ENCODE results near the gene PODXL2.

Gene PODXL2

GRCh38 chr3:127625821-127626220 is 3.2 kb upstream of the PODXL2 start:
- Histone ChIP-seq H3K4me3 (ENCODE audit: low read length) (no peak overlapping the region), H3K27me3 (ENCODE audit: control insufficient read depth, insufficient read depth, low read length) (no peaks in the 10 kb centered on the region), H3K27ac (ENCODE audit: low read depth, low read length) (no peak overlapping the region), H3K4me1 (ENCODE audit: control insufficient read depth, insufficient read depth, low read length) (no peaks in the 10 kb centered on the region), H3K36me3 (ENCODE audit: control insufficient read depth, insufficient read depth, low read length) (peaks cover 11% of the 10 kb centered on the region), H3K9ac (ENCODE audit: low read length) (no peak overlapping the region)

GRCh38 chr3:127628426-127628787 is 578 bp upstream of the PODXL2 start:
- H3K4me1 ChIP-seq (ENCODE audit: control insufficient read depth, insufficient read depth, low read length): no peaks in the 10 kb centered on the region
- peaks cover 4% of the 10 kb centered on the region for H3K27me3 ChIP-seq (ENCODE audit: control insufficient read depth, insufficient read depth, low read length)
- no peak overlapping the region for H3K27ac ChIP-seq (ENCODE audit: low read depth, low read length)
- no peak overlapping the region for H3K9ac ChIP-seq (ENCODE audit: low read length)
- H3K4me3 ChIP-seq (ENCODE audit: low read length): no peak overlapping the region
- no peaks in the 10 kb centered on the region for H3K36me3 ChIP-seq (ENCODE audit: control insufficient read depth, insufficient read depth, low read length)

- Histone ChIP-seq H3K4me3 (ENCODE audit: low read length) (peak overlapping the region; percentile 67), H3K36me3 (ENCODE audit: control insufficient read depth, insufficient read depth, low read length) (no peaks in the 10 kb centered on the region), H3K4me1 (ENCODE audit: control insufficient read depth, insufficient read depth, low read length) (no peaks in the 10 kb centered on the region), H3K9ac (ENCODE audit: low read length) (no peak overlapping the region), H3K27me3 (ENCODE audit: control insufficient read depth, insufficient read depth, low read length) (peaks cover 4% of the 10 kb centered on the region), H3K27ac (ENCODE audit: low read depth, low read length) (no peak overlapping the region)
Measured at GRCh38 chr3:127629467-127630403, 750 bp downstream of the PODXL2 start.

DNA sequence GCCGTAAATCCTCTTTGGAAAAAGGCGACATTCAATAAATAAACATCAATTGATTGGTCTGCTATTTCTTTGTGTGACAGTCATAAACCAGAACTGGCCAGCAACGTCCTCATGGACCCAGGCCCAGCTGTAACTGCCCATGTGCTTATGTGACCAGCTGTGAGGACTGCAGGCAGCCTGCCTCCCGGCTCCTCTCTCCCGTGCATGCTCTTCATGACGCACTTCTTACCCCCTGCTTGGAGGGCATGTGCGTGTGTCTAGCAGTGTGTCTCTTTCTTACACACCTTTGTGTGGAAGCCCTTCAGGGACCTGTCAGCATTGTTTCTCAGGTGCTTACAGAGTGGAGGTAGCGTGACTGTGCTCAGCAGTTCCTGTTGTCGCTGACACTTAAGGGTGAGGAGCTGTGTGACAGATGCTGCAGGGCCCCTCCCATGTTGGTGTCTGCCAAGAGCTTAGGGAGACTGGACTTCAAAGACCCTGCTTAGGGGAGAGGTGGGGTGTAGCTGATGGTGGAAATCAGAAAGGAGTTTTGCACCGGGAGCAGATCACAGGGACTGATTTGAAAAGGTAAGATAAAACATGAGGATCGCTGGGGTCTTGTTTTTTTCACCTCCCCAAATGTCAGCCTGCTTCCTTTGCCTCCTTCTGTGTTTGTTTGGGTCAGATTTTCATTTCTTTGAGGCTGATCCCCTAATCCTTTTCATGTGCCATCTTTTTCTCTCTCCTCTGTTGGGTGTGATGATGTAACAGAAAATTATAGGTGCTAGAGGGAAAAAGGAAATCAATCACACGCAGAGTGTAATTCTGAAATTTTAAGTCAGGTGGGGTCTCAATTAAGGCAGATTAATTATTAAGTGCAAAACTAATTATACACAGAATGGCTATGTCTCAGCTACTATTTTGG is 2.1 kb downstream of the PODXL2 start:
- Histone ChIP-seq H3K4me3 (ENCODE audit: low read length) (no peak overlapping the region), H3K27me3 (ENCODE audit: control insufficient read depth, insufficient read depth, low read length) (peaks cover 4% of the 10 kb centered on the region), H3K36me3 (ENCODE audit: control insufficient read depth, insufficient read depth, low read length) (no peaks in the 10 kb centered on the region), H3K27ac (ENCODE audit: low read depth, low read length) (no peak overlapping the region), H3K4me1 (ENCODE audit: control insufficient read depth, insufficient read depth, low read length) (no peaks in the 10 kb centered on the region), H3K9ac (ENCODE audit: low read length) (no peak overlapping the region)

GRCh38 chr3:127632035-127632820 is 3.2 kb downstream of the PODXL2 start:
- H3K27me3 ChIP-seq (ENCODE audit: control insufficient read depth, insufficient read depth, low read length): peaks cover 4% of the 10 kb centered on the region
- no peak overlapping the region for H3K9ac ChIP-seq (ENCODE audit: low read length)
- no peak overlapping the region for H3K27ac ChIP-seq (ENCODE audit: low read depth, low read length)
- H3K4me1 ChIP-seq (ENCODE audit: control insufficient read depth, insufficient read depth, low read length): no peaks in the 10 kb centered on the region
- H3K4me3 ChIP-seq (ENCODE audit: low read length): no peak overlapping the region
- H3K36me3 ChIP-seq (ENCODE audit: control insufficient read depth, insufficient read depth, low read length): no peaks in the 10 kb centered on the region

DNA sequence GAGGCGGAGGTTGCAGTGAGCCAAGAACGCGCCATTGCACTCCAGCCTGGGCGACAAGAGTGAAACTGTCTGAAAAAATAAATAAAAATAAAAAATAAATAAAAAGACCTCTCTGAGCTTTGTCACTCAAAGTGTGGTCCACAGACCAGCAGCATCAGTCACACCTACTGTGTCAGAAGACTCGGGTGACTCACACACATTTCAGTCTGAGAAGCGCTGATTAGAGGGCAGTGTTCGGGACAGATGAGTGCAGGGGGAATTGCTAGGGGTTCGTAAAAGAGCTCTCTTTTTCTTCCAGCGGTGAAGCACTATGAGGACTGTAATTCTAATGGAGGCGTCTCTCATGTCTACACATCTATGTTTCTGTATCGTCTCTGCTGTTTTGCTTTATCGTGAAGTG is 5.7 kb downstream of the PODXL2 start:
- Histone ChIP-seq H3K36me3 (ENCODE audit: control insufficient read depth, insufficient read depth, low read length) (no peaks in the 10 kb centered on the region), H3K9ac (ENCODE audit: low read length) (no peak overlapping the region), H3K4me3 (ENCODE audit: low read length) (no peak overlapping the region), H3K27ac (ENCODE audit: low read depth, low read length) (no peak overlapping the region), H3K27me3 (ENCODE audit: control insufficient read depth, insufficient read depth, low read length) (peaks cover 4% of the 10 kb centered on the region), H3K4me1 (ENCODE audit: control insufficient read depth, insufficient read depth, low read length) (no peaks in the 10 kb centered on the region)

- Histone ChIP-seq H3K27me3 (ENCODE audit: control insufficient read depth, insufficient read depth, low read length) (no peaks in the 10 kb centered on the region), H3K9ac (ENCODE audit: low read length) (no peak overlapping the region), H3K27ac (ENCODE audit: low read depth, low read length) (no peak overlapping the region), H3K4me1 (ENCODE audit: control insufficient read depth, insufficient read depth, low read length) (no peaks in the 10 kb centered on the region), H3K4me3 (ENCODE audit: low read length) (no peak overlapping the region), H3K36me3 (ENCODE audit: control insufficient read depth, insufficient read depth, low read length) (no peaks in the 10 kb centered on the region)
Measured at GRCh38 chr3:127637546-127637945, 8.6 kb downstream of the PODXL2 start.

DNA sequence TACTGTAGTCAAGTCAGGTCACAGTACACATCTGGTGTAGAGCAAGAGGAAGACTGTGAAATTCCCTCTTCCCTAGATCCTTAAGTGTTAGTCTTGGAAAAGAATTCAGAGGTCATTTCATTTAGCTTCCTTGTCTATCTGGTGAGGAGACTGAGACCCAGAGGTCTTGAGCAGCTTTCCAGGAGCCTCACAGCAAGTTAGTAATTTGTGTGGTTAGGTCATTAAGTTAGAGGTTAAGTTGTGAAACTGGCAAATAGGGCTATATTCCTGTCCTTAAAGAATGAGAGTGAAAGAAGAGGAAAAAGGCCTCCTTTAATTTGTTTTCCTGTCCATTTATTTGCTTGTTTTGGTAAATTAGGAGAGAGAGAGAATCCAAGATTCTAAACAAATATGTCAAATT is 9.0 kb downstream of the PODXL2 start:
- no peak overlapping the region for H3K27ac ChIP-seq (ENCODE audit: low read depth, low read length)
- no peaks in the 10 kb centered on the region for H3K27me3 ChIP-seq (ENCODE audit: control insufficient read depth, insufficient read depth, low read length)
- no peaks in the 10 kb centered on the region for H3K36me3 ChIP-seq (ENCODE audit: control insufficient read depth, insufficient read depth, low read length)
- no peak overlapping the region for H3K4me3 ChIP-seq (ENCODE audit: low read length)
- H3K9ac ChIP-seq (ENCODE audit: low read length): no peak overlapping the region
- no peaks in the 10 kb centered on the region for H3K4me1 ChIP-seq (ENCODE audit: control insufficient read depth, insufficient read depth, low read length)

- no peak overlapping the region for H3K9ac ChIP-seq (ENCODE audit: low read length)
Measured at GRCh38 chr3:127639173-127640041, 10.4 kb downstream of the PODXL2 start.

DNA sequence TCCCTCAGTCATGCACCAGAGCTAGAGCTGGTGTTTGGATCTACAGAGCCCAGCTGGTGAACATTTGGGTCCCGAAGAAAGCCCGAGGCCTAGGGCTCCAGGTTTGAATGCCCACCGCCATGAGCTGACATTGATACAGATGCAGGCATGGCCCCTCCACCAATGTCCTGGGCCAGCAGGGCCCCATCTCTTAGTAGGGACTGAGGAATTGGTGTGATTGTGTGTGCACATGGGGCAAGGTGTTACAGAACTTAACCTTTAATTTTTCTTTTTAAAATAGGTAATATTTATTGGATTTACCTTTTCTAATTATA is 11.0 kb downstream of the PODXL2 start:
- no peak overlapping the region for H3K9ac ChIP-seq (ENCODE audit: low read length)
- no peak overlapping the region for H3K27ac ChIP-seq (ENCODE audit: low read depth, low read length)
- H3K4me1 ChIP-seq (ENCODE audit: control insufficient read depth, insufficient read depth, low read length): no peaks in the 10 kb centered on the region
- no peaks in the 10 kb centered on the region for H3K36me3 ChIP-seq (ENCODE audit: control insufficient read depth, insufficient read depth, low read length)
- no peaks in the 10 kb centered on the region for H3K27me3 ChIP-seq (ENCODE audit: control insufficient read depth, insufficient read depth, low read length)
- no peak overlapping the region for H3K4me3 ChIP-seq (ENCODE audit: low read length)

More at GRCh38 chr3:127639173-127640041, 10.4 kb downstream of the PODXL2 start:
- Histone ChIP-seq H3K4me3 (ENCODE audit: low read length) (no peak overlapping the region), H3K27me3 (ENCODE audit: control insufficient read depth, insufficient read depth, low read length) (no peaks in the 10 kb centered on the region), H3K36me3 (ENCODE audit: control insufficient read depth, insufficient read depth, low read length) (no peaks in the 10 kb centered on the region), H3K4me1 (ENCODE audit: control insufficient read depth, insufficient read depth, low read length) (no peaks in the 10 kb centered on the region), H3K27ac (ENCODE audit: low read depth, low read length) (no peak overlapping the region)

- no peaks in the 10 kb centered on the region for H3K27me3 ChIP-seq (ENCODE audit: control insufficient read depth, insufficient read depth, low read length)
- no peaks in the 10 kb centered on the region for H3K36me3 ChIP-seq (ENCODE audit: control insufficient read depth, insufficient read depth, low read length)
- H3K9ac ChIP-seq (ENCODE audit: low read length): no peak overlapping the region
- H3K27ac ChIP-seq (ENCODE audit: low read depth, low read length): no peak overlapping the region
- H3K4me3 ChIP-seq (ENCODE audit: low read length): no peak overlapping the region
- H3K4me1 ChIP-seq (ENCODE audit: control insufficient read depth, insufficient read depth, low read length): no peaks in the 10 kb centered on the region
Measured at GRCh38 chr3:127644641-127645370, 15.8 kb downstream of the PODXL2 start.

Data from rectal smooth muscle tissue (tissue), 1 donor.